Stimulated activated CD8-positive, alpha-beta memory T cell treated with anti-CD3 and anti-CD28 coated beads, Interleukin-2, amount 100 ng/mL, for 1 hour (primary cell): Measurements from ENCODE around the gene ATP2B2.
A peak's percentile ranks its signal among the peaks of the same experiment; 100 is the strongest.
"Not testable (repeated sequence)": the region's sequence is repeated elsewhere in the genome, so short reads cannot be mapped to it uniquely, and the experiment has no call there.

ENCODE experiments used
- DNase-seq, 2 donors: peaks; one replicate each; pipeline ENCODE4 v3.0.0-alpha.2; 2020; ENCODE audit warnings: low read depth in 2 of 2

The ATP2B2 gene

DNA sequence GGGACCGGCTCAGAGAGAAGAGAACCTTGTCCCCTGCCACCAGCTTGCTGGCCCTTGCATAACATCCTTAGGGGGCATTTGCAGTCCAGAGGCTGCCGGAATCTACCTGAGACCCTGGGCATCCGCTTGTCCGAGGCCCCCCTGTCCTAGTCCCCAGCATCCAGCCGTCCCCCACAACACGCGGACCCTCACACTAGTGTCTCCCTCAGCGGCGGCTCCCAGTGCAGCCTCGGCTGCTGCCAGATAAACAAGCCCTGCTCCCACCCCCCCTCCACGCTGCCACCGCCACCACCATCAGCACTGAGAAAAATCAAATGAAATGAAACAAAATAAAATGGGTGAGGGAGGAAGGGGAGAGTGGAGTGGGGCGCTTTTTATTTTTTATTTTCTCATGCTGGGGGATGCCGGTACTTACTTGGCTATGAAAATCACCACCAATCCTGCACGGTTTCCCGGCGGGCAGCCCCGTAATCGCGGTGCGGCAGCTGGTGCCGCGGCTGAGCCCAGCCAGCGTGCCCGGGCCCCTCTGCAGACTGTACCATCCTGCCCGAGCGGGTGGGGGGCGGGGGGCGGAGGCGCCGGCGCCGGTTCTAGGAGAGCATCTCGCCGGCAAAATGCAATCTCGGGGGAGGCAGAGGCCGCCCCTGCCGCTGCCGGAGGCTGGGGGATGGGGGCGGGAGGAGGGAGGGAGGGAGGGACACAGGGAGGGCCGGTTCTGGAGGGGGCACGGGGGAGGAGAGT is at the start of gene ATP2B2:
TSS of gene ATP2B2 (minus strand) at position 537 of the 741 bp plus-strand sequence. CDS start 56,043 bp downstream, outside the sequence.
- no peak for DNase-seq

DNA sequence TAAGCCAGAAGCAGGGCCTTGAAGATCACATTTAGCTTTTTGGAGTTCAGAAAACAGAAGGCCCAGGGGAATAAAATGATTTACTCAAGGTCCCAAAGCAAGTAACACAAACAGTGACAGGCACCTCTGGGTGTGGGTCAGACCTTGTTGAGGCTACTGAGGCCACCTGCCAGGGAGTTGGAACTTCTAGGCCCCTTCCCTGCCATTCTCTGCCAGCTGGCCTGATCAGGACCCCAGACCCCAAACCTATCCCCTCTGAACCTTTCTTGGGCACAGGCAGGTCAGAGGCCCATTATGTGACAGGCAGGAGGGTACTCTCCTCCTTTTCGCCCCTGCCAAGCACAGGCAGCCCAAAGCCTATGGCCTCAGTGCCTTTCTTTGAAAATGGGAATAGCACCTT is 49.4 kb upstream of the ATP2B2 start:
- DNase-seq, result no peak

DNA sequence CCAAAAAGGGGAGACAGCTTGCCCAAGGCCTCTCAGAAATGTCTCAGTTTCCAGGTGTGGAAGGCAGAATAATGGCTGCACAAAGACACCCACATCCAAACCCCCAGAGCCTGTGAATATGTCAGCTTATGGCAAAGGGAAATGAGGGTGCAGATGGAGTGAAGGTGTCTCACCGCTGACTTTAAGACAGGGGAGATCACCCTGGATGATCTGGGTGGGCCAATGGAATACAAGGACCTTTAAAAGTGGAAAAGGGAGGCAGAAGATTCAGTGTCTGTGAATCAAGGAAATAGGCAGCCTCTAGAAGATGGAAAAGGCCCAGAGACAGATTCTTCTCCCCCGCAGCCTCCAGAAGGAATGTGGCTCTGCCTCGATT is 48.8 kb upstream of the ATP2B2 start:
- no peak for DNase-seq

DNA sequence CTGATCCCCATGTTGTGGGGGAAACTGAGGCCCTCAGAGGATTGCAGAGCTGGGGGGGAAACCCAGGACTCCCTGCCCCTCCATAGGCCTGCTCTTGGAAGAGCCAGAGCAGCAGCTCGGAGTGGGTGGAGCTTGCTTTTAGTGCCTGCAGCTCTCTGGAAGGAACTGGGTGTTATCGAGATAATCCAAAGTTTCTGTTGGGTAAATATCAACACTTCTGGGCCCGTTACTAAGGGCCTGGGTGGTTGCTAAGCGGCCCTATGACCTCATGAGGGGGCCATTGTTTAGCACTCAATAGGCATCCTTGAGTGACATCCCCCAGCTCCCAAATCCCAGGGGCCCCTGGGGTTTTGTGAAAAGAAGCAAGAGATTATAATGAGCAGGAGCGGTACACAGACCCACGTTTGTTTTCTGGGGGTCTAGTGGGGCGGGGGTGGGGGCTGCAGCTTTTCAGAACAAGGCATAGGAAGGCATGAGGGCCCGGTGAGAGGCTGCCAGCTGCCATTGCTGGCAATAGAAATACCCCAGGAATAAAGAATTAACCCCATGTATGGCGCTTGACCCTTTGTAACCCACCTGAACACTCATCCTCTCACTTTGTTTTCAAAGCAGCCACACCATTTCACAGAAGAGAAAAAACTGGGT is 48.3 kb upstream of the ATP2B2 start:
- DNase-seq, result no peak

DNA sequence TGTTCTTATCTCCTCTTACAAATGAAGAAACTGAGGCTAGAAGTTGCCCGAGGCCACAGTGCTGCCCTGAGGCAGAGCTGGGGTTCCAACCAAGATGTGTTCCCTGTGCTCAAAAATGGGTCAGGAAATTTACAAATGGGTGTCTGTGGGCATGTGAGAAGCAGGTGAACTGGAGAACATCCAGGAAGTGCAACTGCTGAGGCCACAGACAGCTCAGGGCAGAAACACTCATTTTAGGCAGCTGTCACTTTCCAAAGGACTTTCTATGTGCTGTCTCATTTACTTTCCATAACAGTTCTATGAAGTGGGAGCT is 47.2 kb upstream of the ATP2B2 start:
- no peak for DNase-seq

DNA sequence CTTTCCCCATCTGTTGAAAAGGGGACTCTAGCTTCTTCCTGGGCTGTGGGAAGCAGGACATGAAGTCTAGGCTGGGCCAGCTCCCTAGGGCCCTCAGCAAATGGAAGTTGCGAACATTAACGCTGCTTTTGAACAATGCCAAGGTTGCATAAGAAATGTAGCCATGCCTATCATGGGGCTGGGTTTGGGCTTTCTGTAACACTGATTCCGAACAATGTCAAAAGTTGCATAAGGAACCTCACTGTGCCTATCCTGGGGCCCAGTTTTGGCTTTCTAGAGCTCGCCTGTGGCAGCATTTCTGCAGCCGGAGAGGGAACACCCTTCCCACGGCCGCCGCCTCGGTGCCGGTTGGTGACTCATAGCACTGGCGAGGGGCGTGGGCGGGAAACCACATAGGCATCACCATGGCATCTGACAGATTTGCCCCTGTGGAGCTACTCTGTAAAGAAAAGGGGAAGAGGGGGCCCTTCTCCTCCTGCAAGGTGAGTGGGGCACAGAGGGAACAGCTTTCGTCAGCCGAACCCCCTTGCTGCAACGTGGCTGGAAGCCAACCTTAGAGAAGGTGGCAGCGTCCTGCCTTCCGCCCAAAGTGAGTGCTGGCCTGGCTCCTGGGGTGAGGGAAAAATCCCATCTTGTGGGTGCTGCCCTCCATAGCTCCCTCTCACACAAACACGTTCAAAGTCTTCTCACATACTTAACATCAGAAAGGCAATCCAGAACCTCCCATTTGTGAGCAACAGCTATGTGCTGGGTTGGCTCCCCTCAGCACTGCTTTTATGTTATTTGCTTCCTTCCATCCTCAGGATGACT is 46.6 kb upstream of the ATP2B2 start:
- DNase-seq, result peak; percentile 60 to 65

DNA sequence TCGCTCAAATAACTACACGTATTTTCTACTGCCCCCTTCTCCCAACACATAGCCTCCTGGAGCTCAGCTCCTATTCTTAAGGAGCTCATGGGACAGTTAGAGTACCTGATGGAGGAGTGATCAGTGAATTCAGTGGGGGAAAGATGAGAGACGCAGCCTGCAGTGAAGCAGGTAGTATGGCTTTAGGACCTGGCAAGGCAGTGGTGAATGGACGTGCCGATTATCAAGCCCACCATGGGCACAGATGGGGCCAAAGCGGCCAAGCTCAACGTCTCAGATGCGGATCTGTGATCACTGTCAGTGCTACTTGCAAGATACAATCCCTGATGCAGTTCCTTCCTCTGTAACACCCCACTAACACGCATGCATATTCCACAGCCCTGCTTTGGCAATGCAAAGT is 45.8 kb upstream of the ATP2B2 start:
- no peak for DNase-seq

DNA sequence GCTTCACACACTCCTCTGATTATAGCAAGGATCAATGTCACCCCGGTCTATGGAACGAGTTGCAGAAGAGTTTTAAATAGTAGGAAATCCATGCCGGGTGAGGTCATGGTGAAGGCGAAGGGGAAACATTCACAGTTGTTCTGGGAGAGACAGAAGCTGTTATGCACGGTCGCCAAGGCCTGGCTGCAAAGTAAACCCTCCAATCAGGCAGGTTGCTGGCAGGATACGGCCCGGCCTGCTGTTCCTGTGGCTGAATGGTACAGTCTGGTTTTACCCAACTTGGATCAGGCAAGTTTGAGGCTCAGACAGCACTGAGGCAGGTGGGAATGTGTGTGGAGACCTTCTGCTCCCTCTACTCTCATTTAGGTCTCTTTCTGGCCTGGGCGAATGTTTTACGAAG is 45.3 kb upstream of the ATP2B2 start:
- DNase-seq, result no peak

DNA sequence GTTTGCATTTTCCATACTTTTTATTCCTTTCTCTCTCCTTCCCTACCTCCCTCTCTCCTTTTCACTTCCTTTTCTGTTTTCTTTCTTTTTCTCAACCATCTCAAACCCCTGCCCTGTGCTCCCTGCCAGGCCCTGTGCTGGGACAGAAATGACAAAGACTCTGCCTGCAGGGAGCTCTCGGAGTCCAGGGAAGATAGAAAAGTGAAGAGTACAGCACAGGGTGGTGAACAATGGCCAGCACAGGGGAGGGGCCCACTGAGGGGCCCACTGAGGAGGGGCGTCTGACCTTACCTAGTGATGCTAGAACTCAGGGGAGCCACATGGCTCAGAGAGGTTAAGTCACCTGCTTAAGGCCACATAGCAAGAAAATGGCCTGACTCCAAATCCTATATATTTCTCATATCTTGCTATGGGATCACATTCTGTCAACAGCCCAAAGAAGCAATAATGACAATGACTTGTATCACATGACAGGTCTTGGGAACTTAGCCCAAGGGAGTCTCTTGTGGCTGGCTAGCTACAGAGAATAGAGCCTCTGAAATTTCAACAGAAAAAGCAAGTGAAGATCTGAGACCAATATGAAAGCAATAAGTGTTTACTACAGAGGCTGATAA is 44.3 kb upstream of the ATP2B2 start:
- DNase-seq, result no peak

DNA sequence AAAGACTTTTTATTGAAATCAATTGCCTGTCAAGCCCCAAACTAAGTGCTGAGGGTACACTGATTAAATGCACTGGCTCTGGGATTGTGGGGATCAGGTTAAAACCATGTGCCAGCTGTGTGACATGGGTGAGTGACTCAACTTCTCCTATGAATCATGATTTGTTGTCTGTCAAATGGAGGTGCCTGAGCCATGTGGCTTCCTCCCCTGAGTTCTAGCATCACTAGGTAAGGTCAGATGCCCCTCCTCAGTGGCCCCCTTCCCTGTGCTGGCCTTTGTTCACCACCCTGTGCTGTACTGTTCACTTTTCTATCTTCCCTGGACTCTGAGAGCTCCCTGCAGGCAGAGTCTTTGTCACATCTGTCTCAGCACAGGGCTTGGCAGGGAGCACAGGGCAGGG is 43.6 kb upstream of the ATP2B2 start:
- DNase-seq, result no peak

DNA sequence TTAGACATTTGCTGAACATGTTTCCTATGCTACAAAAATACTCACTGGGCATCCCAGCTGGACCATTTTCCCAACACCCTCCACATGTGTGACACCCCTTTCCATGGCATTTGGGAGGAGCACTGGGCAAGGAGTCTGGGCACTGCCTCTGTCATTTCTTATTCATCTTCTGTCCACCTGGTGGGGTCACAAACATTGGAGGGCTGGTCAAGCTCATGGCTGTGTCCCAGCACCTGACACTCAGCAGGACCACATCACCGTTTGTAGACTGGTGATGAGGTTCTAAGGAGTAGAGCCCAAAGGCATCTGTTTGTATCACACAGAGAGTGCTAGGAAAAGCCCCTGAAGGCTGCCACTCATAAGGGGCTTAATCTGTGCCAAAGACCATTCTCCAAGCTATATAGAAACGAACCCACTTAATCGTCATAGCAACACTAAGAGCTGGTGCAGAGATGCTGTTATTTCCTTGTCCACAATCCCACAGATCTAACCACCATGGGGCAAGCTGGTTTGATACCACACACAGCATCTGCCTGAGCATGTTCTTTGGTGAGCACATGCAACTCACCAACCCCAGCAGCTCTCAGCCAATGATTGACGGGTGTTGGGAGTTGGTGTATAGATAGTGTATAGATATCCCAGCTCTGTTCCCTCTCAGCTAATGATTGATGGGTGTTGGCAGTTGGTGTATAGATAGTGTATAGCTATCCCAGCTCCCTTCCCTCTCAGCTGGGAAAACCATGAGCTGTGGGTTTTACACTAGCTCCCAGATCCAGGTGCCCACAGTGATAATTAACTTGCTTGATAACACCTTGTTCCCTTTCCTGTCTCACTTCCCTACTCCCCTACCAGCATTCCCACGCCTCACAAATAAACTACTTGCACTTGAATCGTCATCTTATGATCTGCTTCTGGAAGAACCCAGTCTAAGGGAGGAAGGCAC is 42.7 kb upstream of the ATP2B2 start:
- no peak for DNase-seq

DNA sequence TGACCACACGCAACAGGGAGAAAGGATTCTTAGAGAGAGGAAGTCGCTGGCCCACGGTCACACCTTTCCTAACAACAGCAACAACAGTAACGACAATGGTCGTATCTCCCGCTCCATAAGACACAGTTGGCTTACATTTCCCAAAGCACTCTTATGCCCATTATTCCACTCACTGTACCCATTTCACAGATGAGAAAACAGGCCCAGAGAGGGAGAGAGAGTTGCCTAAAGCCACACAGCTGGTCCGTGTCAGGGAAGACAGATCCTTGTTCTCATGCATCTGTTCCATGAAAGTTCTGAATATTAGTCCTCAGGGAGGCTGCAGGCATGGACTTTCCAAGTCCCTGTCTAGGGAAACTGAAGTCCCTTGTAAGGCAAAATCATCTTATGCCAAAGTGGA is 42.0 kb upstream of the ATP2B2 start:
- DNase-seq, result no peak

DNA sequence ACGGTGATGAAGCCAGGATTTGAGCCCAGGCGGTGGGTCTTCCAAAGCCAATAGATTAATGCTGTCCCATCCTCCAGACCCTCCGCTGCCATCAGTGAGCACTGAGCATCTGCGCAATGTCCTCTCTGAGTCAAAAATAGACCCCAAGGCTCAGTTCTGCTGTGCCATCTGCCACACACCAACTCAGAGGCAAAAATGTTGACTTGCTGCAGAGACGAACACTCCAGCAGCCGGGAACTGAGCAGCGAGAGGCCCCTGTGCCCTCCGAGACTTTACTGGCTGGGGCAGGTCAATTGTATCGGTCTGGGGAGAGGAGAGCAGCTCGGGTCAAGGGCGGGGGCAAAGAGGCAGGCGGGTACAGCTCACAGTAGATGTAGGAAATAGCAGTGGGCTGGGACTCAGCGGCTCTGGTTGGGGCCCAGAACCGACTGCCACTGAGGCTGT is 41.5 kb upstream of the ATP2B2 start:
- DNase-seq, result no peak

DNA sequence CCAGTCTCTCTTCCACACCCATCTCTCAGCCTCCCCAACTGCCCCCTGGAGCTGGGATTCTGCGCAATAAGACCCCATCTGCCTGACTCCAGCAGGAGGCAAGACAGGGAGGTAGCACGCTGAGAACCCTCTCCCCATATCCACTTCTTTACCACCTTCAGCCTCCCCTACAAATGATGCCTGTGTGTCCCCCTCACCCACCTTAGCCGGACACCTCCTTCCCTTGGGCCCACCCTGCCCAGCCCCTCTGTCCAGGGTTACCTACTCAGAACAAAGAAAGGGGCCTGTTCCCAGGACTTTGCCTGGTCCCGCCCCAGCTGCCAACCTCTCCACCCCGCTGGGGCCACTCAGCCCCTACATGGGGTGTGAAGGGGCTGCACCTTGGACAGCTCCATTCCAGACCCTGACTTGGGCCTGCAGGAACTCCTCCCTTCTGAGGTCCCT is 40.8 kb upstream of the ATP2B2 start:
- no peak for DNase-seq

DNA sequence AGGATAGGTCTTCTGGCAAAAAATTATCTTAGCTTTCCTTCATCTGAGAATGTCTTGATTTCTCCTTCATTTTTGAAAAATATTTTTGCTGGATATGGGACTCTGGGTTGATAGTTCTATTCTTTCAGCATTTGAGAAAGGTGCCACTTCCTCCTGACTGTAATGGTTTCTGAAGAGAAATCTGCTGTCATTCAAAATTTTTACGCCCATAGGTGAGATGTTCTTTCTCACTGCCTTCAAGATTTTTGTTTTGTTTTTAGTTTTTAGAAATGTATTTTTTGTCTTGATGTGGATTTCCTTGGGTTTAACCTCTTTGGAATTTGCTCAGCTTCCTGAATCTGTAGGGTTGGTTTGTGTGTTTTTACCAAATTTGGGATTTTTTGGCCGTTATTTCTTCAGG is 37.1 kb upstream of the ATP2B2 start:
- no peak for DNase-seq

DNA sequence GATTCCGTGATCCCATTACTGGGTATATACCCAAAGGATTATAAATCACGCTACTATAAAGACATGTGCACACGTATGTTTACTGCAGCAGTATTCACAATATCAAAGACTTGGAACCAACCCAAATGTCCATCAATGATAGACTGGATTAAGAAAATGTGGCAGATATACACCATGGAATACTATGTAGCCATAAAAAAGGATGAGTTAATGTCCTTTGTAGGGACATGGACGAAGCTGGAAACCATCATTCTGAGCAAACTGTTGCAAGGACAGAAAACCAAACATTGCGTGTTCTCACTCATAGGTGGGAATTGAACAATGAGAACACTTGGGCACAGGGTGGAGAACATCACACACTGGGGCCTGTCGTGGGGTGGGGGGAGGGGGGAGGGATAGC is 35.0 kb upstream of the ATP2B2 start:
- not testable (repeated sequence) for DNase-seq

DNA sequence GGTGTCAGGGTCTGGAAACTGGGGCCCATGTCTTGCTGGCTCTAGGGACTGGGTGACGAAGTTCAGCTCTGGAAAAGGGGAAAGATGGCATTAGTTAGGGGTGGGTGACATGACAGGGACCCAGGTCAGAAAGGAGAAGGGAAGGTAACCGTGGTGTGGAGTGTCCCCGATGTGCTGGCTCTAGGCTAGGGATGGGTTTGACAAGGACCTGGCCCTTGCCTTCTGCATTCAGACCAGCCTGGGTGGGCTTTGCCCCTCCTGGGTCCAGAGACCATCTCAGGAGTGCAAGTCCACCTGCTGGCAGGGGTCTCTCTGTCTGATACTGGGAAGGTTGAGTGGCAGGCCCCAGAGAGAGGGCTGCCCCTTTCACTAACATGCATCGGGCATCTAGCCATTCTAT is 28.7 kb upstream of the ATP2B2 start:
- DNase-seq, result no peak

DNA sequence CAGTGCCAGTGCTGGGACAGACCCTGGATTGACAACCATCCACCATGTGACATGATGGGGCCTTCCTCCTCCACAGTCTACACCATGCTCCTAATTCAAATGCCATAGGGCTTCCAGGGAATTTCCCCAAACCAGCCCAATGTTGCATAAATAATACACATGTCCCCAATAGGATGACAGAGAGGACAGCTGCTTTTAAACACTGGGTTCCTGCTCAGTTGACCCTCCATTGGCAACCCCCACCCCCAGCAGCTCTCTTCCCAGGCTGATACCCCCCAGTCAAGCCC is 28.3 kb upstream of the ATP2B2 start:
- DNase-seq, result no peak

DNA sequence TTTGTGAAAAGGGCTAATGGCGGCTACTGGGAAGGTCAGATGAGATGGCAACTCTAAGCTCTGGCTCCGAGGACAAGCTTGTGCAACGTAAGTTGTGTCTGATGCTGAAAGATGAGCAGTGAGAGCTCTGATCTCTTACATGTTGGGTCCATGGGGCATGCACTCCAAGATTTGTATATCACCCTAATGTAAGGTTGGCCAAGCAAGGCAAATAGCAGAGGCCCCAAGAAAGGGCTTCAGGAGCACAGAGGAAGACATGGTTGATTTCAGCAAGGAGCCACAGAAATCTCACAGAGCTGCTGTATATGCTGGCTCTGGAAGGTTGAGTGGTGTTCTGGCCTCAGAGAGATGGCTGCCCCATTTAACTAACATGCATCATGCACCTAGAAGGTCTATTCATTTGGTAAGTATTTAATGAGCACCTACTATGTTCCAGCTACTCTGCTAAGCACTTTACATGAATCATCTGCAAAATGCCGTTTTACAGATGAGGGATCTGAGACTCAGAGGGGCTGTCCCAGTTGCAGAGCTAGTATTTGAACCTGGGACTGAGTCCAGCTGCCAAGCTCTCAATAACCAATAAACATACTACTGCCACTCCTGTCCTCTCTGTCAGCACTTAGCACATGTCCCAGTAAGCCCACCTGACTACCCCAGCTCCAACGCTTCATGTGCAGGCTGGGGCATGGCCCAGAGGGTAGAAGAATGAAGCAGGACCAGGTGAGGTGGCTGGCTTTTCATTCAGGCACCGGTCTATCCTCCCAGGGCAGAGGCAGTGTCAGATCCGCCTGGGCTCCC is 27.8 kb upstream of the ATP2B2 start:
- no peak for DNase-seq

DNA sequence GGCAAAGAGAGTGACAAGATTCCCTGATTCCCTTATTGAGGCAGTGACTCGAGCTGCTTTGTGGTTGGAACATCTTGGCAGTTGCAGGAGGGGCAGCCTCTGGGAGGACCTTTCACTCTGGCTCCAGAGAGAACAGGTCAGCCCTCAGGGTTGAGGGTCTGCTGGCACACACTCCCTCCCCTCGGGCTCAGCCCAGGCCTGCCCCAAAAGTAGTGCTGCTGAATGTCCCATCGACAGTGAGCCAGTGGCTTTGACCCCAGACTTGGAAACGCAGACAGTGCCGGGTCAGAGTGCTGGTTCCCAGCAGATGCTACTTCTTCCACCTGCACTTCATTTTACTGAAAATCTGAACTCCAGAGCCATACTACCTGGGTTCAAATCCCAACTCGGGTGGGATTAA is 25.6 kb upstream of the ATP2B2 start:
- DNase-seq, result no peak

DNA sequence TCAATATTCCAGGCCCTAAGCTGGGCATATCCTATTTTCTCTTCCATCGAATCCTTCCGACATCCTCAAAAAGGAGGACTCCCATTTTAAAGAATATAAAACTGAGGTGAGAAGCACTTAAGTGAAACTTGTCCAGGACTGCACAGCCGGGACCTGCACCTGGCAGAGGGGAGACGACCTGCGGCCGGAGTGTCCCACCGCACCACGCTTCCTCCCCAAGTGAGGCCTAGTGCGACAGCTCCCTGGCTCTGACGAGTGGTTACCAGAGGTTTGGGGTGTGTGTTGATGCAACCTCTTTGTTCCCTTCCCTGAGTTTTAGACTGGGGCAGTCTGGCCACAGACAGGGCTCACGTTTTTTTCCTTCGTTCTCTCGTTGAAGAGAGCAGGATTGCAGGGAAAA is 24.9 kb upstream of the ATP2B2 start:
- DNase-seq, result no peak
